SHP77 treated with DMSO at 0.1 percent for 48 hours (cell line): ENCODE measurements around the gene KXD1.
A peak's percentile ranks its signal among the peaks of the same experiment; 100 is the strongest.
"Not testable (repeated sequence)": the region's sequence is repeated elsewhere in the genome, so short reads cannot be mapped to it uniquely, and the experiment has no call there.

ENCODE experiments used
- DNase-seq: peaks from one replicate; lab custom pipeline; 2025; lab: John Stamatoyannopoulos, UW

Gene KXD1

DNA sequence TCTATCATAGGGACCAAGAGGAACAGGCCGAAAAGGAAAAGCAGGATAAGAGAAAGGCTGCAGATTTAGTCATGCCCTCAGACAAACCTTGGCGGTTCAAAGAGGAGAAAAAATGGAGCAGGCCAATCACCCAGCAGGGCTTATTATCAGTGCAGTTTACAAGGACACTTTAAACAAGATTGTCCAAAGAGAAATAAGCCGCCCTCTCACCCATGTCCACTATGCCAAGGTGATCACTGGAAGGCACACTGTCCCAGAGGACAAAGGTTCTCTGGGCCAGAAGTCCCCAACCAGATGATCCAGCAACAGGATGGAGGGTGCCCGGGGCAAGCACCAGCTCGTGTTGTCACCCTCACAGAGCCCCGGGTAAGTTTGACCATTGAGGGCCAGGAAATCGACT, 22.6 kb downstream of the KXD1 start:
- DNase-seq = no peak

GRCh38 chr19:18586306-18586705, 28.6 kb downstream of the KXD1 start:
- no peak for DNase-seq

- DNase-seq = no peak
These were observed 29.9 kb downstream of the KXD1 start for GRCh38 chr19:18587561-18587960.

- peak; percentile 76 for DNase-seq
These were observed 30.4 kb downstream of the KXD1 start for GRCh38 chr19:18587962-18588610.

DNA sequence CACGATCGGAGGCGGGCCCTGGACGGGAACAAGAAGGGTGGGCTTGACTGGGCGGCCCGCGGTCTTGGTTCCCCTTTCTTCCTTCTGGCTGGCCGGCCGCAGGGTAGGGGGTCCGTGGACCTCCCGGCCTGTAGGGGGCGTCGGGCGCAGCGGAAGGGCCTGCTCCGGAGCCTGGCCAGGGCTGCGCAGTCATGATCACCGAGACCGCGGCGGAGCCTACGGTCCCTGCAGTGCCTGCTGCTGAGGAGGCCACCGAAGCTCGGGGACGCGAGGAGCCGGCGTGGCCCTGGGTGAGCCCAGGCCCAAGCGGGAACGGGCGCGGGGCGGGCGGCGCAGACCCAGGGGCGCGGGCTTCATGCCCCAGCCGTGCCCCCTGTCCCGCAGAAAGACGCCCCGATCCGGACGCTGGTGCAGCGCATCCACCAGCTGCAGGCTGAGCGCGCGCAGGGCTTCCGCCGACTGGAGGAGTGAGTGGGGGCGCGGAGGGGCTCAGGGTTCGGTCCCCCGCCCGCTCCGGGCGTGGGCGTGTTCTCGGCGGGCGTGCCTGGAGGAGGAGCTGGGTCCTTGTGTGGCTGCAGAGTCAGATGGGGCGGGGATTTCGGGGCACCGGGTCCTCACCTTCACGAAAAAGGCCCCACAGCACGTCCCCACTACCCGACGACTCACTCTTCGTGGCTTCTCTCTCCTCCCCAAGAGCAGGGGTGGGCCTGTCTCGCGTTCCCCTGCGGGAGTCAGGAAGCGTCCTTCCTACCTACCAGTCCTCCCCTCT, 31.1 kb downstream of the KXD1 start, which contains the start of gene REX1BD:
REX1BD (plus strand) TSS at position 188 of the 769 bp plus-strand sequence; CDS start at position 192, 4 bp downstream.
- peak; percentile 76 for DNase-seq

DNA sequence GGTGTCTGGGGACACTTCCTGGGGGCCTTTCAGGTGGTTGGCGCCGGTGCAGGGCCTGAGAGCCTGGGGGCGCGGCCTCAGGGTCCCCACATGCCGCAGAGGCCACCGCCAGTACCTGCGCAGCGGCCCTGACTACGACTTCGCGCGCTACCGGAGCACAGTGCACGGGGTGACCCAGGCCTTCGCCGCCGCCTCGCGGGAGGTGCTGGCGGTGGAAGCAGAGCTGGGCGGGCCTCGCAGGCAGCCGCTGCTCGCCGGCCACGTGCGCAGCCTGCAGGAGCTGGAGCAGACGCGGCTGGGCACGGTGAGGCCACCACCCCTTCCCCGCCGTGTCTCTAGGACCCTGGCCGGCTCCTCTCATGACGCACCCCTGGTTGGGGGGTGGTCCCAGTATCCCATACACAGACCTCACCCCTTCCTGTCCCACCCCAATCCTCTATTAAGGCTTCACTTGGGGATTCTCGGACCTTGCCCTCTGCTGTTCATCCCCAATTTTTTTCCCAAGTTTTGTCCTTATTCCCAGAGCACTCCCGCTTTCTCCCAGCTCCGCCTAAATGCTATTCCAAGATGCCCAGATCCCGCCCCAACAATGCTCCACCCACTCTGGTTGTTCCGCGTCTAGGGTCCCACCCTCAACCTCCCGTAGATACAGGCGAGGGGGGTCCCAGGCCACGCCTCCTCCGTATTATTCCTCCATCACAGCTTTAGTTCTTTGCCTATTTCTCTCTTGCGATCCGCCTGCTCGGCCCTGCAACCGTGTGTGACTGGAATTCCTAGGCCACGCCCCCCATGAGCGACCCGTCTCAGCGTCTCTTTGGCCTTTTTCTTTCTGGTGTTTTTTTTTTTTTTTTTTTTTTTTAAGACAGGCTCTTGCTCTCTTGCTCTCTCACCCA, 32.0 kb downstream of the KXD1 start:
- peak; percentile 84 for DNase-seq

DNA sequence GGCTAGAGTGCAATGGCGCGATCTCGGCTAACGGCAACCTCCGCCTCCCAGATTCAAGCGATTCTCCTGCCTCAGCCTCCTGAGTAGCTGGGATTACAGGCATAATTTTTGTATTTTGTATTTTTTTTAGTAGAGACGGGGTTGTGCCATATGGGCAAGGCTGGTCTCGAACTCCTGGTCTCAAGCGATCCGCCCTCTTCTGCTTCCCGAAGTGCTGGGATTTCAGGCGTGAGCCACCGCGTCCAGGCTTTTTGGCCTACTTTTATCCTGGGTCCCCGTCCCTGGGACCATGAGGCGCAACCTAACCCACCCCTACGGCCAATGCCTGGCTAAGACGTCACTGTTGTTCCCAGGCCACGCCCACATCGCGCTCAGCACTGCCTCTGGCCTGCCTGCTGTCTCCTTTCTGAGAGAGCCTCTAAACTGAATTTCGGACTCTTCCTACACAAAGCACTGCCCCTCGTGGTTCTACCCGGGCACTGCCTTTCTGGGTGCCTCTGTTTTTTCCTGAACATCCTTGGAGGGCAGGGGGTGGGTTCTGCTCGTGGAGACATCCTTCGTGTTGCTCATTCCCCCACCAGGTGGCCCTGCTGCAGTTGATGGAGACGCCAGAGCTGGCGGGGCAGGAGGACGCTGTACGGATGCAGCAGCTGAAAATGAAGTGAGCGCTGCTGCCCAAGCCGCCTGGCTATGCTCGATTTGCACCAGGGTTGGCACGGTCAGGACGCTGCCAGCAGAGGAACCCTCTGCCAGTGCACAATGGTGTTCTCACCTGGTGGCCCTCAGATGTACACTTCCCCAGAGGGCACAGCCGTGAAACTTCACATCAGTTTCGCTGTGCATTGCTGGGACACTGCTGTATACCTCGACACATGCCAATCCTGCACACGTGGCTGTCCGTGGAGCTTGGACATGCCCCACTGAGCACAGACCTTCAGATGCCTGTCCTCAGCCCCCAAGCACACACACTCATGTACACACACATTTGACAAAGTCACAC, 32.9 kb downstream of the KXD1 start:
- peak; percentile 98 for DNase-seq

- no peak for DNase-seq
These were observed 34.2 kb downstream of the KXD1 start for GRCh38 chr19:18591735-18592385.

GRCh38 chr19:18592732-18593131, 35.1 kb downstream of the KXD1 start:
- not testable (repeated sequence) for DNase-seq

GRCh38 chr19:18593367-18594095, 35.9 kb downstream of the KXD1 start:
- DNase-seq = no peak

- DNase-seq = no peak
These were observed 36.6 kb downstream of the KXD1 start for GRCh38 chr19:18594096-18594823.

DNA sequence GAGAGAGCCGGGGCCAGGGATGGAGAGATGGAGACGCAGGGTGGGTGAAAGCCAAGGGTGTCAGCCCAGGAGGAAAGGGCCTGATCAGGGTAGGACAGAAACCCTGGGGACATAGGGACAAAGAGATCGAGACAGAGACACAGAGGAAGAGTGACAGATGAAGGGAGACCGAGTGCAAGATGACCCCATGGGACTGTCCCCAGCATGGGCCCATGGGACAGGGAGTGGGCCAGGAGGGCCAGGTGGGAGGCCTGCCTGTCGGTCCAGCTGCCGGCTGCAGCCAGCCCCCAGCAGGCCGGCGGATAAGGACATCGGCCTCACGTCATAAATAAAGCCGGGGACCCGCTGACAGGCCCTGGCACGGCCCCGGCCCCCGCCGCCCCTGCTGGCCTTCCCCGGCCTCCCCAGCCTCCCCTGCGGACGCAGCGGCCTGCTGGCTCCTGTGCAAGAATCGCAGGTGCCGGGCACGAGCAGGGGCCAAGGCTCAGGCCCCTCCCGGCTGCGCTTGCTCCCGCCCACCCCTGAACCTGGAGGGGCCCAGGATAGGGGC, 37.2 kb downstream of the KXD1 start:
- DNase-seq = peak; percentile 23

DNA sequence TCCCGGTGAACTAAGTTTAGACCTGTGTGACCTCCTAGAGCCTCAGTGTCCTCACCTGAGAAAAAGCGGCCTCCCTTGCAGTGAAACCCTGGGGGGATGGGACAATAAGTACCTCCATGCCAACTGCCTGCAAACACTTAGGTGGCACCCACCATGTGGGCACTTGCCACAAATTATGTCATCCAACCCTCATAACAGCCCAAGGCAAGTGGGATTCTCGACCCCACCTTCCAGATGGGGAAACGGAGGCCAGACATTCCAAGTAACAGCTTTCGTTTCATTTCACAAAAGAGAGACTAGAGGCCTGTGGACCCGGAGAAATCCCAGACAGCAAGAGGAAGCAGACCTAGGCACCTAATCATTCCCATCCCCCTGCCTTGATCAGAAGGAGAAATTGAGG, 37.8 kb downstream of the KXD1 start:
- DNase-seq = no peak

- DNase-seq = peak; percentile 78
These were observed 39.1 kb downstream of the KXD1 start for GRCh38 chr19:18596752-18597157.

DNA sequence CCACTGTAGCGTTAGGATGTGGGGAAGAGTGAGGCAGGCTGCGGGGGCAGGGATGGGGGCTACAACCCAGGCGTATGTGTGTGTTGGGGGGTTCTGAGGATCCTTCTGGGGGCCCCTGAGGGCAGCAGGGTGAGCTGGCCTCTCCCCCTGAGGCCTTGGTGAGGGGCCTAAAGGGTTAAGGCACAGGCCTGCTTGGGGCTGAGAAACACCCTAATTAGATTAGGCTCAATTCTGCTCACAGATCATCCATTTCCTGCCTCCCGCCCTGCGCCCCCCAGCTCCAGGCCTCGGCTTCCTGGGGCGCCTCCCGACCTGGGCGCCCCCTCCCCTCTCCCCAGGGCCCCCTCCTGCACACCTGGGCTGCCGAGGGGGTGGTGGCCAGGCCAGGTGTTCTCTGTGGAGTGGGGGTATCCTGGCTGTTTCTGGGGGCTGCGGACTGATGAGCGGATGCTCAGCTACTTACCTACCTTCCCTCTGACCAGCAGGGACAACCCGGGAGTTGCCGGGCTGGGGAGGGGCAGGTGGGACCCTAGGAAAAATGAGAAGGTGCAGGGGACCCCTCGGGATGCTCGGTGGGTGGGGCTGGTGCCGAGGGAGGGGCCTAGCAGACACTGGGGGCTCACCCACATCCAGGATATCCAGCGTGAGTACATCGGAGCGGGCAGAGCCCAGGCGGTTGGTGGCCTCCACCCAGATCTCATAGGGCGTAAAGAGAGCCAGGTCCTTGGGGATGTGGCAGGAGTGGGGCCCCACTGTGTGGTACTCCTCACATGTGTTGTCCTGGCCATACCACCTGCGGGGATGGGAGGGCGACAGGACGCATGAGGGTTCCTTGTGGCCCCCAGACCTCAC, 40.4 kb downstream of the KXD1 start:
- DNase-seq = no peak

GRCh38 chr19:18599485-18599884, 41.8 kb downstream of the KXD1 start:
- DNase-seq = no peak

DNA sequence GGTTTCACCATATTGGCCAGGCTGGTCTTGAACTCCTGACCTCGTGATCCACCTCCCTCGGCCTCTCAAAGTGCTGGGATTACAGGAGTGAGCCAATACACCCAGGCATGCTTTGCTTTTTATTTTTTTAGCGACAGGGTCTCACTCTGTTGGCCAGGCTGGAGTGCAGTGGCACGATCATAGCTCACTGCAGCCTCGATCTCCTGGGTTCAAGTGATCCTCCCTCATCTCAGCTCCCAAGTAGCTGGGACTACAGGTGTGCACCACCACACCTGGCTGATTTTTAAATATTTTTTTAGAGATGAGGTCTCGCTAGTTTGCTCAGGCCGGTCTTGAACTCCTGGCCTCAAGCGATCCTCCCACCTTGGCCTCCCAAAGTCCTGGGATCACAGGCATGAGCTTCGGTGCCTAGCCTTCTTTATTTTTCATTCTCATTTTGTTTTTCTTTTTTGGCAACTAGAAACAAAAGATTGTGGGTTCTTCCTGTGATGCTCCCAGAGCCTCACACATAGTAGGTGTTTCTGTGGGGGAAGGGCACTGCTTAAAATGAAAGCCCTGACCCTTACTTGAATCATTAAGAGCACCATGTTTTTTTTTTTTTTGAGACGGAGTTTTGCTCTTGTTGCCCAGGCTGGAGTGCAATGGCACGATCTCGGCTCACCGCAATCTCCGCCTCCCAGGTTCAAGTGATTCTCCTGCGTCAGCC, 43.2 kb downstream of the KXD1 start:
- not testable (repeated sequence) for DNase-seq
